GM19455 (cell line): ENCODE measurements around the gene MRTFA.
A peak's percentile ranks its signal among the peaks of the same experiment; 100 is the strongest.
"Not testable (repeated sequence)": the region's sequence is repeated elsewhere in the genome, so short reads cannot be mapped to it uniquely, and the experiment has no call there.

Source experiments
- ATAC-seq: cut with Tn5 transposase; IDR thresholded peaks from one replicate; pipeline ENCODE4 v1.9.1; 2021; ENCODE audit not compliant: unreplicated experiment

MRTFA gene

GRCh38 chr22:40598712-40599111, 37.8 kb downstream of the MRTFA start:
- not testable (repeated sequence) for ATAC-seq

GRCh38 chr22:40597526-40598430, 38.7 kb downstream of the MRTFA start:
- ATAC-seq, result no peak

- ATAC-seq, result no peak
Measured at GRCh38 chr22:40595497-40596234, 40.9 kb downstream of the MRTFA start.

- no peak for ATAC-seq
Measured at GRCh38 chr22:40594924-40595323, 41.6 kb downstream of the MRTFA start.

- no peak for ATAC-seq
Measured at GRCh38 chr22:40594346-40594745, 42.2 kb downstream of the MRTFA start.

- ATAC-seq, result peak; percentile 58
Measured at GRCh38 chr22:40593460-40594273, 42.9 kb downstream of the MRTFA start.

GRCh38 chr22:40592352-40593113, 44.0 kb downstream of the MRTFA start:
- no peak for ATAC-seq

- no peak for ATAC-seq
Measured at GRCh38 chr22:40588726-40589125, 47.8 kb downstream of the MRTFA start.

- no peak for ATAC-seq
Measured at GRCh38 chr22:40586781-40587180, 49.7 kb downstream of the MRTFA start.

- no peak for ATAC-seq
Measured at GRCh38 chr22:40585310-40585751, 51.2 kb downstream of the MRTFA start.

GRCh38 chr22:40584766-40585165, 51.8 kb downstream of the MRTFA start:
- ATAC-seq, result not testable (repeated sequence)

- ATAC-seq, result no peak
Measured at GRCh38 chr22:40583053-40583741, 53.3 kb downstream of the MRTFA start.

GRCh38 chr22:40582063-40582462, 54.5 kb downstream of the MRTFA start:
- no peak for ATAC-seq

GRCh38 chr22:40580631-40581030, 55.9 kb downstream of the MRTFA start:
- ATAC-seq, result no peak

- ATAC-seq, result no peak
Measured at GRCh38 chr22:40578171-40578570, 58.3 kb downstream of the MRTFA start.

GRCh38 chr22:40572976-40573375, 63.5 kb downstream of the MRTFA start:
- no peak for ATAC-seq

- ATAC-seq, result no peak
Measured at GRCh38 chr22:40571887-40572286, 64.6 kb downstream of the MRTFA start.

- no peak for ATAC-seq
Measured at GRCh38 chr22:40567626-40568328, 68.7 kb downstream of the MRTFA start.

GRCh38 chr22:40567106-40567505, 69.4 kb downstream of the MRTFA start:
- ATAC-seq, result no peak
